ENCODE measurements around the gene ENO2.

ENO2 gene

GRCh38 chr12:6928022-6928702 lies 13.8 kb downstream of the ENO2 start:
- TF ChIP-seq CTCF (IDR thresholded peaks at IDR 0.05; ENCODE audit: insufficient read depth, low read length) = no peak
- no peak for TF ChIP-seq SPI1 (IDR thresholded peaks at IDR 0.05; ENCODE audit: borderline replicate concordance, low read depth)
- no peak for TF ChIP-seq REST (IDR thresholded peaks at IDR 0.05; ENCODE audit: insufficient replicate concordance, low read depth)
- TF ChIP-seq POLR2AphosphoS5 (IDR thresholded peaks at IDR 0.05; ENCODE audit: low read depth) = no peak
- no peak for DNase-seq (ENCODE audit: low read depth in 1 of 2, low spot score in 1 of 2)
- no peaks in the 10 kb centered on the region for H3K27me3 ChIP-seq (ENCODE audit: insufficient read depth, poor library complexity, severe bottlenecking)
- no peak overlapping the region for H3K27ac ChIP-seq (replicated peaks)
- peak overlapping the region; percentile 60 for H3K4me3 ChIP-seq (replicated peaks; ENCODE audit: insufficient read depth, low read length)

- Histone ChIP-seq H3K4me3 (replicated peaks; ENCODE audit: insufficient read depth, low read length) (peak overlapping the region; percentile 60), H3K27ac (replicated peaks) (no peak overlapping the region), H3K27me3 (ENCODE audit: insufficient read depth, poor library complexity, severe bottlenecking) (no peaks in the 10 kb centered on the region)
- TF ChIP-seq SPI1 (IDR thresholded peaks at IDR 0.05; ENCODE audit: borderline replicate concordance, low read depth) = no peak
- TF ChIP-seq GABPA (IDR thresholded peaks at IDR 0.05; ENCODE audit: low read depth) = no peak
- no peak for TF ChIP-seq REST (IDR thresholded peaks at IDR 0.05; ENCODE audit: insufficient replicate concordance, low read depth)
- no peak for TF ChIP-seq CTCF (IDR thresholded peaks at IDR 0.05; ENCODE audit: insufficient read depth, low read length)
- DNase-seq (ENCODE audit: low read depth in 1 of 2, low spot score in 1 of 2) = no peak
Measured at GRCh38 chr12:6928703-6929407, 14.5 kb downstream of the ENO2 start.

GRCh38 chr12:6929466-6930452 lies 15.4 kb downstream of the ENO2 start:
- no peak for DNase-seq (ENCODE audit: low read depth in 1 of 2, low spot score in 1 of 2)
- H3K27me3 ChIP-seq (ENCODE audit: insufficient read depth, poor library complexity, severe bottlenecking) = no peaks in the 10 kb centered on the region
- H3K27ac ChIP-seq (replicated peaks) = no peak overlapping the region
- TF ChIP-seq CTCF (IDR thresholded peaks at IDR 0.05; ENCODE audit: insufficient read depth, low read length) (no peak), REST (IDR thresholded peaks at IDR 0.05; ENCODE audit: insufficient replicate concordance, low read depth) (no peak), POLR2AphosphoS5 (IDR thresholded peaks at IDR 0.05; ENCODE audit: low read depth) (no peak), GABPA (IDR thresholded peaks at IDR 0.05; ENCODE audit: low read depth) (no peak), SPI1 (IDR thresholded peaks at IDR 0.05; ENCODE audit: borderline replicate concordance, low read depth) (no peak)
- H3K4me3 ChIP-seq (replicated peaks; ENCODE audit: insufficient read depth, low read length) = no peak overlapping the region
